Thyroid gland (tissue), 4 donors: ENCODE results near the gene FOXN3. TPM values are rescaled to one million over a fixed set of nuclear protein-coding genes. Genes with fewer than 3 reads are reported as not detected.

Source experiments
- DNase-seq, 2 donors: peaks; one replicate each; pipeline ENCODE4 v3.0.0-alpha.2; 2019
- H3K27ac ChIP-seq, 3 donors: fragments of 200-600 bp; sonication (generic); 1 replicate in 2 of 3; 2 replicates in 1 of 3; pipeline ENCODE4 v1.5.1; 2016 to 2019; ENCODE audit warnings: mild to moderate bottlenecking in 1 of 3, moderate library complexity in 1 of 3
- H3K27me3 ChIP-seq: fragments of 200-600 bp; sonication (generic); one replicate; pipeline ENCODE4 v1.5.1; 2019
- H3K36me3 ChIP-seq, 2 donors: fragments of 200-600 bp; sonication (generic); one replicate each; pipeline ENCODE4 v1.5.1; 2016 to 2019
- H3K4me1 ChIP-seq, 2 donors: fragments of 200-600 bp; sonication (generic); one replicate each; pipeline ENCODE4 v1.5.1; 2017 to 2019
- H3K4me3 ChIP-seq, 3 donors: fragments of 200-600 bp; sonication (generic); replicated peaks in 1 of 3; 1 replicate in 2 of 3; 2 replicates in 1 of 3; pipeline ENCODE4 v1.5.1; 2016; ENCODE audit warnings: mild to moderate bottlenecking in 1 of 3
- H3K9me3 ChIP-seq: fragments of 200-600 bp; sonication (generic); one replicate; pipeline ENCODE4 v1.5.1; 2017
- CTCF ChIP-seq, 6 experiments: fragments of 200-600 bp in 3 of 6; fragments of 450-650 bp in 3 of 6; sonication (generic) in 3 of 6; IDR thresholded peaks; one replicate each; pipeline ENCODE4 v1.5.1; 2016 to 2019; ENCODE audit warnings: antibody characterized with exemption in 6 of 6, mild to moderate bottlenecking in 2 of 6, inconsistent platforms in 1 of 6, moderate library complexity in 1 of 6
- POLR2A ChIP-seq, 2 donors: fragments of 450-650 bp; IDR thresholded peaks; one replicate each; pipeline ENCODE4 v1.6.1; 2017; ENCODE audit warnings: antibody characterized with exemption in 2 of 2, mild to moderate bottlenecking in 2 of 2, moderate library complexity in 1 of 2
- WGBS, 2 donors: methylation state at CpG; one replicate each; pipeline ENCODE4 v1.1.5; 2017; 5-methylcytosine and 5-hydroxymethylcytosine counted together
- intact Hi-C: fragments of 100-400 bp; cut with DNase I; formaldehyde crosslinking; loops from one replicate; pipeline ENCODE4 v1.15.1; 2023
- total RNA-seq, 4 donors: library from RNA; depleted of rRNA; stranded (reverse); fragments of >200 nt; gene quantifications; one replicate each; pipeline ENCODE4 v1.2.3, GENCODE V29; 2016

The FOXN3 gene
- total RNA-seq, 4 donors from 2014 or later, result 38.7 to 70.1 (median 43.1) TPM

- H3K27ac ChIP-seq, result no peak overlapping the region
- H3K4me3 ChIP-seq, result no peak overlapping the region
- no peaks in the 10 kb centered on the region for H3K27me3 ChIP-seq
- no peaks in the 10 kb centered on the region for H3K9me3 ChIP-seq
- intact Hi-C loops, result no loop called here
- H3K4me1 ChIP-seq, result peaks cover 4 to 5% of the 10 kb centered on the region in 2 donors
- 85 to 88% methylated on average over 10 of the region's 10 CpGs for WGBS, 2 donors
- DNase-seq, result no peak
- TF ChIP-seq CTCF (IDR thresholded peaks at IDR 0.05) (no peak), POLR2A (IDR thresholded peaks at IDR 0.05) (no peak)
- no peaks in the 10 kb centered on the region for H3K36me3 ChIP-seq
Measured at GRCh38 chr14:89371585-89372511, 45.2 kb downstream of the FOXN3 start.

GRCh38 chr14:89370781-89371180, 46.3 kb downstream of the FOXN3 start:
- no peaks in the 10 kb centered on the region for H3K9me3 ChIP-seq
- H3K27ac ChIP-seq, result no peak overlapping the region
- 80 to 85% methylated on average over 7 of the region's 7 CpGs for WGBS, 2 donors
- no peak for DNase-seq
- H3K27me3 ChIP-seq, result no peaks in the 10 kb centered on the region
- no peaks in the 10 kb centered on the region for H3K36me3 ChIP-seq
- H3K4me1 ChIP-seq, result peaks cover 4 to 5% of the 10 kb centered on the region in 2 donors
- TF ChIP-seq CTCF (IDR thresholded peaks at IDR 0.05) (no peak), POLR2A (IDR thresholded peaks at IDR 0.05) (no peak)
- H3K4me3 ChIP-seq, result no peak overlapping the region
- intact Hi-C loops, result no loop called here

GRCh38 chr14:89370381-89370780, 46.7 kb downstream of the FOXN3 start:
- intact Hi-C loops, result no loop called here
- Histone ChIP-seq H3K36me3 (no peaks in the 10 kb centered on the region), H3K27ac (no peak overlapping the region), H3K4me1 (peaks cover 4 to 5% of the 10 kb centered on the region in 2 donors), H3K4me3 (no peak overlapping the region), H3K27me3 (no peaks in the 10 kb centered on the region), H3K9me3 (no peaks in the 10 kb centered on the region)
- no peak for DNase-seq
- TF ChIP-seq POLR2A (IDR thresholded peaks at IDR 0.05) (no peak), CTCF (IDR thresholded peaks at IDR 0.05) (no peak)
- 88 to 92% methylated on average over 4 of the region's 4 CpGs for WGBS, 2 donors

- no peaks in the 10 kb centered on the region for H3K9me3 ChIP-seq
- intact Hi-C loops, result no loop called here
- H3K27ac ChIP-seq, result no peak overlapping the region
- no peak for DNase-seq
- no peaks in the 10 kb centered on the region for H3K36me3 ChIP-seq
- H3K4me1 ChIP-seq, result peaks cover 4 to 5% of the 10 kb centered on the region in 2 donors
- 89 to 91% methylated on average over 4 of the region's 4 CpGs for WGBS, 2 donors
- no peaks in the 10 kb centered on the region for H3K27me3 ChIP-seq
- TF ChIP-seq CTCF (IDR thresholded peaks at IDR 0.05), result no peak
- TF ChIP-seq POLR2A (IDR thresholded peaks at IDR 0.05), result no peak
- H3K4me3 ChIP-seq, result no peak overlapping the region
Measured at GRCh38 chr14:89369656-89370055, 47.4 kb downstream of the FOXN3 start.
